Gastroesophageal sphincter (tissue), 3 donors: ENCODE data around the gene SPCS2.

Source experiments
- EP300 ChIP-seq: sonication (generic); formaldehyde crosslinking; IDR thresholded peaks from one replicate; pipeline ENCODE4 v1.6.1; 2017; ENCODE audit warnings: antibody characterized with exemption, mild to moderate bottlenecking
- POLR2A ChIP-seq, 2 donors: fragments of 450-650 bp; IDR thresholded peaks; one replicate each; pipeline ENCODE4 v1.6.1; 2017; ENCODE audit warnings: antibody characterized with exemption in 2 of 2, mild to moderate bottlenecking in 2 of 2, moderate library complexity in 1 of 2
- TF ChIP-seq, protein P1 (sequence below), 4 experiments: fragments of 200-600 bp in 2 of 4; fragments of 450-650 bp in 2 of 4; sonication (generic) in 1 of 4; IDR thresholded peaks; one replicate each; pipeline ENCODE4 v1.5.1; 2017 to 2019; ENCODE audit warnings: antibody characterized with exemption in 4 of 4, mild to moderate bottlenecking in 2 of 4, moderate library complexity in 2 of 4

- TF ChIP-seq POLR2A (IDR thresholded peaks at IDR 0.05) (no peak), EP300 (no peak)
- TF ChIP-seq, protein P1, sequence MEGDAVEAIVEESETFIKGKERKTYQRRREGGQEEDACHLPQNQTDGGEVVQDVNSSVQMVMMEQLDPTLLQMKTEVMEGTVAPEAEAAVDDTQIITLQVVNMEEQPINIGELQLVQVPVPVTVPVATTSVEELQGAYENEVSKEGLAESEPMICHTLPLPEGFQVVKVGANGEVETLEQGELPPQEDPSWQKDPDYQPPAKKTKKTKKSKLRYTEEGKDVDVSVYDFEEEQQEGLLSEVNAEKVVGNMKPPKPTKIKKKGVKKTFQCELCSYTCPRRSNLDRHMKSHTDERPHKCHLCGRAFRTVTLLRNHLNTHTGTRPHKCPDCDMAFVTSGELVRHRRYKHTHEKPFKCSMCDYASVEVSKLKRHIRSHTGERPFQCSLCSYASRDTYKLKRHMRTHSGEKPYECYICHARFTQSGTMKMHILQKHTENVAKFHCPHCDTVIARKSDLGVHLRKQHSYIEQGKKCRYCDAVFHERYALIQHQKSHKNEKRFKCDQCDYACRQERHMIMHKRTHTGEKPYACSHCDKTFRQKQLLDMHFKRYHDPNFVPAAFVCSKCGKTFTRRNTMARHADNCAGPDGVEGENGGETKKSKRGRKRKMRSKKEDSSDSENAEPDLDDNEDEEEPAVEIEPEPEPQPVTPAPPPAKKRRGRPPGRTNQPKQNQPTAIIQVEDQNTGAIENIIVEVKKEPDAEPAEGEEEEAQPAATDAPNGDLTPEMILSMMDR (IDR thresholded peaks at IDR 0.05), result no peak
Observed at GRCh38 chr11:75024068-75024449, 75.0 kb downstream of the SPCS2 start.
